MG63 (cell line): ENCODE data around the gene UCK1. TPM values are rescaled to one million over a fixed set of nuclear protein-coding genes. Genes with fewer than 3 reads are reported as not detected.

Source experiments
- DNase-seq: peaks from one replicate; pipeline ENCODE4 v3.0.0-alpha.2; 2020
- H3K27me3 ChIP-seq: fragments of 250-450 bp; sonication (Bioruptor Pico); 2 replicates; pipeline ENCODE4 v1.5.1; 2020; ENCODE audit warnings: mild to moderate bottlenecking, moderate library complexity
- H3K36me3 ChIP-seq: fragments of 250-450 bp; sonication (Bioruptor Pico); 2 replicates; pipeline ENCODE4 v1.5.1; 2020; ENCODE audit warnings: mild to moderate bottlenecking, moderate library complexity
- H3K4me3 ChIP-seq: fragments of 250-450 bp; sonication (Bioruptor Pico); 2 replicates; pipeline ENCODE4 v1.5.1; 2020; ENCODE audit warnings: mild to moderate bottlenecking, moderate library complexity
- H3K9me3 ChIP-seq: fragments of 250-450 bp; sonication (Bioruptor Pico); 2 replicates; pipeline ENCODE4 v1.5.1; 2020; ENCODE audit warnings: mild to moderate bottlenecking, moderate library complexity
- total RNA-seq: library from RNA; depleted of rRNA; stranded (reverse); fragments of >200 nt; shearing (Covaris generic); gene quantifications from 2 replicates; pipeline ENCODE4 v1.2.3, GENCODE V29; 2014; ENCODE audit warnings: low replicate concordance

UCK1 gene
- total RNA-seq, 1 experiment from 2014 or later: 19.3 TPM

DNA sequence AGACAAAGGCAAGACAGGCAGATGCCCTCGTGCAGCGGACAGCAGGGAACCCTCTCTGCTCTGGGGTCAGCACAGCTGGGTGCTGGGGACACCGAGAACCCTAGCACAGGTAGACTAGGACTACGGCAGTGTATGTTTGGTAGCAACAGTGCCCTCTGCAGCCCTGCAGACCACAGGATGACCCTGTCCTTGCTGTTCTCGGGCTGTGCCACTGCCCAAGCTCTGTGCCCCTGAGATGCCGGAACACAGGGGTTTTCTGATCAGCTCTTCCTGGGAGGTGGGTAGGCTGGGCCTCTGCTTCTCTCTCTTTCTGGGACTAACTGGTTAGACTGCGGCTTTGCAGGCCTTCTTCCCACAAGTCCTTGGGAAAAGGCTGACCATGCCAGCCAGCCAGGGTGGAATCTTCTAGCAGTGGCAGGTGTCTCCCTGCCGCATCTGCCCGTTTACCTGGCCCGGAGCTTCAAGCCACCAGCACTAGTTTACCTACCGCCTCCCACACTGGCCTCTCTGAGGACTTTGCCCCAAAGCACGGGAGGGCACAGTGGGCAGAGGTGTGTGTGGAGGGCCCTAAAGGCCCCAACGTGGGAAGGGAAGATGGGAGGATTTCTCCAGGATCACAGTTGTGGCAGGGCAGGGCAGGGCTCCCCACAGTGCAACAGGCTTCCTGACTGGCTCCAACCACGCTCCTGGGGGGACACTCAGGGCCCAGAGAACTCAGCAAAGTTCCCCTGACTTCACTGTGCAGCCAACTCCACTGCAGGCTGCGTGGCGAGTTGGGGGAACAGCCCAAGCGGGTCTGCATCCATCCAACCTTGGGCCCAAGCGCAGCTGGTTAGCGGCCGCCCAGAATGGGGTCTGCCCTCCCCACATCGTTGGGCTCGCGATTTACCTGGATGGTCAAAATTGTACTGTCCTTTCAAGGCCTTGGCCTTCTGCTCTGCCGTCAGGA, 1.2 kb downstream of the UCK1 start:
- Histone ChIP-seq H3K4me3 (peak overlapping the region; percentile 77), H3K9me3 (no peaks in the 10 kb centered on the region), H3K27me3 (no peaks in the 10 kb centered on the region), H3K36me3 (peaks cover 19% of the 10 kb centered on the region)
- DNase-seq: no peak

DNA sequence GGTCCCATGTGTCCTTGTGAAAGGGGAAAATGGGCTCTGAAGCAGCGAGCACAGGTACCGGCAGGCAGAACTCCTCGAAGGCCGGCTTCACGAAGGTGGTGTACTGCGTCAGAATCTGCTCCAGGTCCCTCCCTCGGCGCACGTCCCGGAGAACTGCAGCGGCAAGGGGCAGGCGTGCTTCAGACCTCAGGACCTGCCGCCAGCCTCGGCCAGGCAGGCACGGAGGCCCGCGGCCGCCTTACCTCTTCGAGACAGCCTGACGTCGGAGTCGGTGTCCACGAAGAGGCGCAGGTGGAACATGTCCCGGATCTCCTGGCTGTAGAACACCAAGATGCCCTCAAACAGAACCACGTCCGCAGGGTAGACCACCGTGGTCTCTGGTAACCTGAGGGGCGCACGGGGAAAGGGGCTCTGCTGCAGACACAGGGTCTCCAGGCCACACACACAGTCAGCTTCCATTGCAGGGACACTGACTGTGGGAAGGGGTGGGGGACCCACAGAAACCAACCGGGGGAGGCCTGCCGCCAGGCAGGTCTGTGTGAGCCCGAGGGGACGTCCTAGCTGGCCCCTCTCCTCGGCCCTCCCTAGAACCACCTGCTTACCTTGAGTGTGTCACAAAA, 2.1 kb downstream of the UCK1 start:
- Histone ChIP-seq H3K4me3 (no peak overlapping the region), H3K9me3 (no peaks in the 10 kb centered on the region), H3K27me3 (no peaks in the 10 kb centered on the region), H3K36me3 (peaks cover 28% of the 10 kb centered on the region)
- no peak for DNase-seq

DNA sequence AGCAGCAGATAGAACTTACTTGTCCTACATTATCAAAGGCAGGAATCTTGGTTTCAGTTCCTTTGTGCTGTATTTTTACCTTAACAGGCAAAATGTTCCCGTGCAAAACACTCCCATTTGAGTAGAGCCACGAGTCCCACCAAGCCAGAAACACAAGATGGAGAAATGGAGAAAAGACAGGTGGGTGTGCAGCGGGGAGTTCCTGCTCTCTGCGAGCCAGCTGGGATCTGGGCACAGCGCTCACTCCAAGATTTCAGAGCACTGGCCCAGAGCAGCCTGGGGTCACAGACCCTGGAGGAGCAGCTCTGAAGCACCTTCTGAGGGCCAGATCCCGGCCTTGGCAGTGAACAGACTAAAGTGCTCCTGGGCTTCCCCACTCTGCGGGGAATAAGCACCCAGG, 2.9 kb downstream of the UCK1 start:
- Histone ChIP-seq H3K36me3 (peaks cover 32% of the 10 kb centered on the region), H3K9me3 (no peaks in the 10 kb centered on the region), H3K4me3 (no peak overlapping the region), H3K27me3 (no peaks in the 10 kb centered on the region)
- DNase-seq: no peak

DNA sequence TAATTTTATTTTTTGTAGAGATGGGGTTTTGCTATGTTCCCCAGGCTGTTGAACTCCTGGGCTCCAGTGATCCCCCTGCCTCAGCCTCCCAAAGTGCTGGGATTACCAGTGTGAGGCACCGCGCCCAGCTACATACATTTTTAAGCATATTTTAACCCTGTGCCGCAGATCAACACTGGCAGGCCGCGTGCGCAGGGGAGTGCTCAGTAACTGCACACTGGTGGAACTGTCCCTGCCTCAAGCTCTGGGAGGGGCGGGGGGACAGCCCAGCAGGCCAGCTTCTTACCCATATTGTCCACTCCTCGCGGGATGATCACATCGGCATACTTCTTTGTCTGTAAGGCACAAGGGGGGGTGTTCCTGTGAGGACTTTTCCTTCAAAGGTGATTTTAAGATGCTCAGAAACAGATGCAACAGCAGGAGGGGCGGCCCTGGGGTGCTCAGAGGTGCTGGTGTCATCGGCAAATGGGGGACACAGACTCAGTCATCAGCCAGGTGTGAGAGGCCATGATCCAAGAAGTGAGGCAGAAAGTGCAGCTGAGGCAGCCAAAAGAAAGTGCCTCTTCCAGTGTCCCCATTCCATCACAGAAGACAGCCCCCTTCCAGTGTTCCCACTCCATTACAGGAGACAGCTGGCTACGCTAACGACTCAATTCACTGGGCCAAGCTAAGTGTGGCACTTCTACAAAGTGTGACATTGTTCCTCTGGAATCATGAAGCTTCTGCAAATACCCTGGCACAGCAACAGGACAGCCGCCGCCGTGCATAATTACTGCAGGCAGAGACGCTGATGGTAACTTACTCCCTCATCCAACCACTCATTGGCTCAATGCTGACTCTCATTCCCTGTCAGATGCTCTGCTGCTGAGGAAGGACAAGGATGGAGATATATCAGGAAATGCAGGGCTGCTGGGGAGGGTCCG, 5.2 kb downstream of the UCK1 start:
- no peak for DNase-seq
- no peak overlapping the region for H3K4me3 ChIP-seq
- H3K9me3 ChIP-seq: no peaks in the 10 kb centered on the region
- peaks cover 44% of the 10 kb centered on the region for H3K36me3 ChIP-seq
- no peaks in the 10 kb centered on the region for H3K27me3 ChIP-seq

DNA sequence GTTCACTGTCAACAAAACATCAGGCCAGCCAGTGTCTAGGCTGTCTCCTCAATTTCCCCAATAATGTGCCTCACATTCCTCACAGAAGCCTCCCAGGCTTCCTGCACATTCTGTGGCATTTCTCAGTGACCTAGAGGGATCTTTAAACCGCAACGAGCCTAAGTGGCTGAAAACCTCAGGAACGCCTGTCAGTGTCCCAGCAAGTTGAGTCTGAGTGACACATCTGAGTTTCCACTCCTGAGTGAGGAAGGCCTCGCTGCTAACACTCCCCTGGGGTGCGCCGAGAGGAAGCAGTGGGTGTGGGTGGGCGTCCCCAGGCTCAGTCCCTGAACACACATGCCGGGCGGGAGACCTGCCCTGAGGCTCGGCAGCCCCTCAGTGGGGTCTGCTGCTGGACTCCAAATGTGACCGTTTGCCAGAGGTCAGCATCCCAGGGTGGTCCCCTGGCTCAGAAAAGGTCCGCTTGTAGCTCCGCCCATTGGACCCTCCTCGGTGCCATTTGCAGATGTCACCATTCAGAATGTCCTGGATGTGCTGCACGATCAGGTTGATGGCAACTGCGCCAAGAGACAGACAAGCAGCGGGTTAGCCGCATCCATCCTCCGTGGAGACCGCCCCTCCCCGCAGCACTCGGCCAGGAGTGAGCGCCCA, 6.3 kb downstream of the UCK1 start:
- Histone ChIP-seq H3K27me3 (no peaks in the 10 kb centered on the region), H3K36me3 (peaks cover 47% of the 10 kb centered on the region), H3K4me3 (no peak overlapping the region), H3K9me3 (no peaks in the 10 kb centered on the region)
- no peak for DNase-seq

DNA sequence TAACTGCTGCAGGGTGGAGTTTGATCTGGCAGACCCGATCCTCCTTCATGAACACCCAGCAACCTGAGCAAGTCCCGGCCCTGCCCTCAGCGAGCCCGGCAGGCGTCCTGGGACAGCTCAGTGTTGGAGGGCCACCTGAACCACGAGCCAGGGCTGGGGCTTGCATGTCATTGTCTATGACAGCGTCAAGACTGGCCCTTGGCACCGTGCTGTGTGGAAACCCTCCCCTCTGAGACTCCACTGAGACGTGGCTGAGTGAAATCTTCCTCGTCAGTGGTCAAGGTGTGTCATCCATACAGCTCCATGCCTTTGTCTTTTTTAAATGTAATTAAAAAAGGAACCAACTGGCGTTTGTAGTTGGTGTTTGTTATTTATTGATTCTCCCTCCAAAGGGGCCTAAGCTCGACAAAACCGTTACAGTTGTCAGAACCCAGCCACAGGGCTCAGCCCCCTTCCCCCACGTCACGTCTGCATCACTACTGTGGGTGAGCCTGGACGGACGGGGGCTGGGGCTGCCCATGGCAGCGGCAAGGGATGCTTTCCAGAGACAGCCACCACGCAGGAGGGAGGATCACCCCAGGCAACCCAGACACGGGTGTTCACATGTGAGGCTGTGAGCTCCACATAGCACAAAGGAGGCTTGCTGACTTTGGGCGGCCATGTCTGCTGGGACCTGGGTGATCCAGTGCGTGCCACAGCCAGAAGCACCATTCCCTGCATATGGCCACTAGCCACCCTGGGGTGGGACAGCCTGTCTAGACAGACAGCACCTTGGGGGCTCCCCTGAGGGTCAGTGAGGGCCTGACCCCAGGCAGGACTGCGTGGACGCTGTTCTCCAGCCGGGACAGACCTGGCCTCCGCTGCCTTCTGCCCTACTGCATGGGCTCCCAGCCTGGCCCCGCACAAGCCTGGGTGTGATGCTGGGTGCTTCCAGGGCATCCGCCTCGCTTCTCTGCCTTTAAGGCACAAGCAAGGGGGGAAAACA, 7.3 kb downstream of the UCK1 start:
- DNase-seq: no peak
- Histone ChIP-seq H3K9me3 (no peaks in the 10 kb centered on the region), H3K27me3 (no peaks in the 10 kb centered on the region), H3K36me3 (peaks cover 48% of the 10 kb centered on the region), H3K4me3 (no peak overlapping the region)

DNA sequence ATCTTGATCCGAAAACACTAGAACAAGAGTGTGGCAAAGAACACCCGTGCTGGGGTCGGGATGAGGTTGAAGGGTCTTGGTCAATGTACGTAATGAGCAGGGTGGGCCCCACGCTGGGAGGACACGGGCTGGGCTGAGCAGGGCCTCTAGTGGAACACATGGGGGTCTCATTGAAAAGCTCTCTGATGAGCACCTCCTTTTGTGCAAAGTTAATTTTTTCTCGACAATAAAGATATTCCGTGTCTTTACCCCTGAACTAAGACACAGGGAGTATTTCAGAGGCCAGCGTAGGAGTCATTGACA, 8.0 kb downstream of the UCK1 start:
- no peaks in the 10 kb centered on the region for H3K9me3 ChIP-seq
- DNase-seq: no peak
- H3K36me3 ChIP-seq: peaks cover 47% of the 10 kb centered on the region
- no peaks in the 10 kb centered on the region for H3K27me3 ChIP-seq
- H3K4me3 ChIP-seq: no peak overlapping the region

DNA sequence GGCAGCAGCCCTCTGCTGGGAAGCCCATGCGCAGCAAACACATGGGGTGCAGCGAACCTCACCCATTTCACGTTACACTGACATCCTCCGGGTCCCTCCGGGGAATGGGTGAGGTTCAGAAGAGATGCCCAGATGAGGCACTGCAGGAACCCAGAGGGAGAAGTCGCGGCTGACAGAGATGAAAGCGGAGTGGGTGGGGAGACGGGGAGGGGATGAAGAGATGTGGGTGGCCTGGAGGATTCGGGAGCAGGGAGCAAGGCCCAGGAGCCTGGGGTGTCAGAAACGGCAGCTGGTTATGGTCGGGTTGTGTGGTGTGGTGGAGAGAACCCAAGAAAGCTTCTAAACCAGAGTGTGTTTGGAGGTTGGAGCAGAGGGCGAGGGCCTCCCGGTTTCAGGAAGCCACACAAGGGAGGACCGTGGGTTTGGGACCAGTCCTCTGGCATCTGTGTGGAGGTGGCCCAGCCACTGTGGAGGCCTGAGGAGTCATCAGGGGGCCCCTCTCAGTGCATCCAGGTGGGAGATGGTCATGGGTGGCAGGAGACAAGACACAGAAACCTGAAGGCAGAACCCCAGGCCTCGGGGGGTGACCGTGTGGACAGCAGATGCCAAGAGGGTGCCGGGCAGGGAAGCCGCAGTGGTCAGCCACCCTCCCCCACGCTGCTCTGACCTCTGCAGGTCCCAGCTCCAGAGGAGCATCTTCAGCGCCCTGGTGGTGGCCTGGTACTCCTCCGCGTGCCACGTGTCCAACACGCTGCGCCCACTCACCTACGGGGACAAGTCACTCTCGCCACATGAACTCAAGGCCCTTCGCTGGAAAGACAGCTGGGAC, 8.6 kb downstream of the UCK1 start:
- Histone ChIP-seq H3K27me3 (no peaks in the 10 kb centered on the region), H3K36me3 (peaks cover 47% of the 10 kb centered on the region), H3K9me3 (no peaks in the 10 kb centered on the region), H3K4me3 (no peak overlapping the region)
- DNase-seq: no peak

DNA sequence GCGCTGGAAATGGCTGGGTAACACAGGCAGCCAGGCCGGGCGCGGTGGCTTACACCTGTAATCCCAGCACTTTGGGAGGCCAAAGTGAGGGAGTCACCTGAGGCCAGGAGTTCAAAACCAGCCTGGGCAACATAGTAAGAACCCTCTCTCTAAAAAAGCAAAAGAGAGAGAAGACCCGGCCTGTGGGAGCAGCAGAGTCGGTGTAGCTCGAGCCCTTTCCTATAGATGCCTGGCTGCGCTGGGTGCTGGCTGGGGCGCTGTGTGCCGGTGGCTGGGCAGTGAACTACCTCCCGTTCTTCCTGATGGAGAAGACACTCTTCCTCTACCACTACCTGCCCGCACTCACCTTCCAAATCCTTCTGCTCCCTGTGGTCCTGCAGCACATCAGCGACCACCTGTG, 9.2 kb downstream of the UCK1 start:
- H3K9me3 ChIP-seq: no peaks in the 10 kb centered on the region
- H3K36me3 ChIP-seq: peaks cover 47% of the 10 kb centered on the region

DNA sequence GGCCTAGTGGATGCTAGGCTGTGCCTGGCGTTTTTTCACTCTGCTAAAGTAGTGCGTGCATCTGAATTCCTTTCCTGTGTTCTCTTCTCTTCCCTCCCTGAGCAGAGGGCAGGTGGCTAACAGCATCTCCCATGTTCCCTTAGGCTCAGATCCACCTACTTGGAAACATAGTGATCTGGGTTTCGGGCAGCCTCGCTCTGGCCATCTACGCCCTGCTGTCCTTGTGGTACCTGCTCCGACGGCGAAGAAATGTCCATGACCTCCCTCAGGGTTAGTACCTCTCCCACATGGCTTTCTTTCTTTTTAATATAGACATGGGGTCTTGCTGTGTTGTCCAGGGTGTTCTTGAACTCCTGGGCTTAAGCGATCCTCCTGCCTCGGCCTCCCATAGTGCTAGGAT, 9.9 kb downstream of the UCK1 start:
- Histone ChIP-seq H3K36me3 (peaks cover 53% of the 10 kb centered on the region), H3K9me3 (no peaks in the 10 kb centered on the region)
- no peak for DNase-seq

More for the DNA sequence above, 9.2 kb downstream of the UCK1 start:
- DNase-seq: no peak
- Histone ChIP-seq H3K4me3 (no peak overlapping the region), H3K27me3 (no peaks in the 10 kb centered on the region)

DNA sequence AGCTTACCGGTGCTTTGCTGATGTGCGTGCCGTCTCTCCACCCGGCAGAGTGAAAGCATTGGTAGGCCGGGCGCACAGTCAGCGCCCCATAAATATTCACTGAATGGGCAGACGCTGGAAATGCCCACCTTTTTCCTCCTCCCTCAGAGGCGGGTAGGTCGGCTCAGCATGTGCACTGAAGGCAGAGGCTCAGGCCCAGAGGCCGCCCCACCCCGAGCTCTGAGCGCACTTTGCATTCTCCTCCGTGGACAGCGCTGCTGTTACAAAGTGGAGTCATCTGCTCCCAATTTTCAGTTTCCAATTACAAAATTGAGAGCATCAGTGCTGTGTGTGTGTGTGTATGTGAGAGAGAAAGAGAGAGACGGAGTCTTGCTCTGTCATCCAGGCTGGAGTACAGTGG, 10.6 kb downstream of the UCK1 start:
- Histone ChIP-seq H3K9me3 (no peaks in the 10 kb centered on the region), H3K27me3 (no peaks in the 10 kb centered on the region), H3K4me3 (no peak overlapping the region), H3K36me3 (peaks cover 53% of the 10 kb centered on the region)
- DNase-seq: no peak

More for the DNA sequence above, 9.9 kb downstream of the UCK1 start:
- Histone ChIP-seq H3K4me3 (no peak overlapping the region), H3K27me3 (no peaks in the 10 kb centered on the region)

DNA sequence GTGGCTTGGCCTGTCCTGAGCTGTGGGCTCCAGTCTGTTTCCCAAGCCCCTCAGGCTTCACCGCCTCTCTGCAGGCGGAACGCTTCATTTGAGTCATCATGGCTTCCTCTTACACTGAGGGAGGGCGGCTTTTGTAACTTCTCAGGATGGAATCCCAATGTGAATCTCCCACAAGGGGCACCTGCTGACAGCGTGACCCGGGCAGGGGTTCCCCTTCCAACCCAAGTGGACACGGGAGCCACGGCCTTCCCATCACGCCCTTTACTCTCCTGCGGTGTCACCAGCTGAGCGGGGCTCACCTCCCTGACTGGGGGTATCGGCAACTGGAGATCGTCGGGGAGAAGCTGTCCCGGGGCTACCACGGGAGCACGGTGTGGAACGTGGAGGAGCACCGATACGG, 12.5 kb downstream of the UCK1 start:
- no peak for DNase-seq
- no peaks in the 10 kb centered on the region for H3K9me3 ChIP-seq
- H3K36me3 ChIP-seq: peaks cover 51% of the 10 kb centered on the region
- H3K4me3 ChIP-seq: no peak overlapping the region
- no peaks in the 10 kb centered on the region for H3K27me3 ChIP-seq

DNA sequence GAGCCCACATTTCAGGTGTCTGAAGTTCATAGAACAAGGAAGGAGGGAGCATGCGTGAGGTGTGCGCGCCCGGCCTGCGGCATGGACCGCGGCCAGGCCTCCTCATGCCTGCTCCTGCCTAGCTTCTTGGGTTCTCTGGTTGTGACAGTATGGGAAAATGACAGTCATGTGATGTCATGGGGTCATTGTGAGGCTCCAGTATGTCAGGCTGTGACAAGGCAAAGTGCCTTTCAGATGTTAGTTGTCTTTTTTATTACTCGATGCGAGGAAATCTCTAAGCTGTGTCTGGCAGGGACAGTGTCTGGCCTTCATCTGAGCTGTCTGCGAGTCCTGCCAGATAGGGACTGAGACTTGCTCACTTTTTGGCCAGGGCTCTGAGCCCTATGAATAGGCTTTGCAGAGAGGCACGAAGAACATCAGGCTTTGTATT, 13.3 kb downstream of the UCK1 start:
- Histone ChIP-seq H3K27me3 (no peaks in the 10 kb centered on the region), H3K4me3 (no peak overlapping the region), H3K36me3 (peaks cover 49% of the 10 kb centered on the region), H3K9me3 (no peaks in the 10 kb centered on the region)
- no peak for DNase-seq

DNA sequence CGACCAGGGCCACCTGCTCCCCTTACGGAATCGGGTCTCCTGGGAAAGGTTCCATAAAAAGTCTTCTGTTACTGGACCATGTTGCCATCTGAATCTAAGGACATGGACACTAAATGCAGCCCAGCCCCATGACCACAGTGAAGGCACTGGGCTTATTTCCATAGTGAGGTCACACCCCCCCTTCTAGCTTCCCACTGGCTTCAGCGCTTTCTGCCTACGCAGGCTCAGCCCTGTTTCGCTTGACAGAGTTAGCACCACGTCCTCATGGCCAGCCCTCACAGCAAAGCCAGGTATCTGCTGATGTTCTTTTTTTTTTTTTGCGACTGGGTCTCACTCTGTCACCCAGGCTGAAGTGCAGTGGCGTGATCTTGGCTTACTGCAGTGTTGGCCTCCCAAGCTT, 14.1 kb downstream of the UCK1 start:
- H3K36me3 ChIP-seq: peaks cover 52% of the 10 kb centered on the region
- H3K4me3 ChIP-seq: no peak overlapping the region
- no peak for DNase-seq
- H3K27me3 ChIP-seq: no peaks in the 10 kb centered on the region
- H3K9me3 ChIP-seq: no peaks in the 10 kb centered on the region

DNA sequence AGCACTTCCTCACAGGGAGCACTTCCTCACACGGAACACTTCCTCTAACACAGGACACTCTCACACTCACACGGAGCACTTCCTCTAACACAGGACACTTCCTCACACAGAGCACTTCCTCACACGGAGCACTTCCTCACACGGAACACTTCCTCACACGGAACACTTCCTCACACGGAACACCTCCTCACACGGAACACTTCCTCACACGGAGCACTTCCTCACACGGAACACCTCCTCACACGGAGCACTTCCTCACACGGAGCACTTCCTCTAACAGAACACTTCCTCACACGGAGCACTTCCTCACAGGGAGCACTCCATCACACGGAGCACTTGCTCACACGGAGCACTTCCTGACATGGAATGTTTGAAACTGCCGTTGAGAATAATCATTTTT, 15.0 kb downstream of the UCK1 start:
- H3K9me3 ChIP-seq: no peaks in the 10 kb centered on the region
- no peak overlapping the region for H3K4me3 ChIP-seq
- DNase-seq: no peak
- peaks cover 51% of the 10 kb centered on the region for H3K36me3 ChIP-seq
- no peaks in the 10 kb centered on the region for H3K27me3 ChIP-seq
